Measurements from ENCODE around the gene KNTC1.
"Not testable (repeated sequence)": the region's sequence is repeated elsewhere in the genome, so short reads cannot be mapped to it uniquely, and the experiment has no call there.

Gene KNTC1

DNA sequence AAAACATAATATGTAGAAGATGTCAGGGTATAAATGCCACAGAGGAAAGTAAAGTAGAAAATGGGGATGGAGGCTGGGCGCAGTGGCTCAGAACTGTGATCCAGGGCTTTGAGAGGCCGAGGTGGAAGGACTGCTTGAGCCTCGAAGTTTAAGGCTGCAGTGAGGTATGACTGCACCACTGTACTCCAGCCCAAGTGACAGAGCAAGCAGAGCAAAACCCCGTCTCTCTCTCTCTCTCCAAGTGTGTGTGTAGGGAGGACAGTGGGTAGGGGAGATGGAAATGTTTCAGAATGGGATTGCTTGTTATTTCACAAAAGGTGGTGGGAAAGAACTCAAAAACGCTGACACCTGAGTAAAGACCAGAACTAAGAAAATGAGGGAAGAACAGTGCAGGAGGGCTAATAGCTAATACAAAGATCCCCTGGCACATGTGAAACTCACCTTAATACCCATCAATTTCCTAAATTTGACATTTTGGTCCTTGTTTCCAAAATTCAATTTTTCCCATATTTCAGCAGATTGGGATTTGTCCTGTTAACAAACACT lies 20.6 kb upstream of the KNTC1 start:
- no peak for DNase-seq

DNA sequence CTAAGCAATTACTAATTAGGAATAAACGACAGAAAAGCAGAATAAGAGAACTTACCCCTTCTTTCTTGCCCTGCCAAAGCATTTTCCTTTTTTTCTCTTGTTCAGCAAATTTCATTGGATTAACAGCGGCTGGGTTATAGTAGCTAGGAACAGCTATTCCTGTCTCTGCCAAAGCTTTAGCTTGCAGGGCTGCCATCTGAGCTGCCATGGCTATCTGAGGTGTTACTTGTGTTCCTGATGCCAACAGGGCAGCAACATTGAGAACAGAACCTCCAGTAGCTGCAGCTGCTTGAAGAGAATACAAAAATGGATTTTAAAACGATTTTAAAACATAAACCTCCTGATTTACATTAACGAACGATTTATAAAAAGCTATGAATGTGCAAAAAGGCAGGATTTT lies 18.9 kb upstream of the KNTC1 start:
- DNase-seq = no peak

DNA sequence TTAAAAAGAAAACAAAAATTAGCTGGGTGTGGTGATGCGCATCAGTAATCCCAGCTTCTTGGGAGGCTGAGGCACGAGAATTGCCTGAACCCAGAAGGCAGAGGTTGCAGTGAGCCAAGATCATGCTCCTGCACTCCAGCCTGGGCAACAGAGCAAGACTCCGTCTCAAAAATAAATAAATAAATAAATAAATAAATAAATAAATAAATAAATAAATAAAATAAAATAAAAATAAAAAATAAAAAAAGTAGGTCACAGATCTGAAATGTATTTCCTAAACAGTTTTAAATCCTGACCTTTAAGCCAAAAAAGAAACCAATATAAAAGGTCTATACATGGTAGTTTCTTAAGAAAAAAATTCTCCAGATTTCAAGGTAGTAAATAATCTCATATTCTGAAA lies 14.0 kb upstream of the KNTC1 start:
- DNase-seq = not testable (repeated sequence)

DNA sequence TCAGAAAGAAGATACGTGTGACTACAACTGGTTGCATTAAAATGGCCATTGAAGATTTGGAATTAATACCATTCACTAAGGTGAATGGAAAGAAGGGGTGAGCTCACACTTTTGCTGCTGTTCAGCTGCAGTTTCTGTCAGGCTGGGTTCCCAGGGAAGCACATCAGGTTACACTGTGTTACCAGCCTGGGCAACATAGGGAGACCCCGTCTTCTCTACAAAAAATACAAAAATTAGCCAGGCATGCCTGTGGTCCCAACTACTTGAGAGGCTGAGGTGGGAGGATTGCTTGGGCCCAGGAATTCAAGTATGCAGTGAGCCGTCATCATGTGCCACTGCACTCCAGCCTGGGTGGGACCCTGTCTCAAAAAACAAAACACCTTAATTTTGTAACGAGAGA lies 13.4 kb upstream of the KNTC1 start:
- no peak for DNase-seq

DNA sequence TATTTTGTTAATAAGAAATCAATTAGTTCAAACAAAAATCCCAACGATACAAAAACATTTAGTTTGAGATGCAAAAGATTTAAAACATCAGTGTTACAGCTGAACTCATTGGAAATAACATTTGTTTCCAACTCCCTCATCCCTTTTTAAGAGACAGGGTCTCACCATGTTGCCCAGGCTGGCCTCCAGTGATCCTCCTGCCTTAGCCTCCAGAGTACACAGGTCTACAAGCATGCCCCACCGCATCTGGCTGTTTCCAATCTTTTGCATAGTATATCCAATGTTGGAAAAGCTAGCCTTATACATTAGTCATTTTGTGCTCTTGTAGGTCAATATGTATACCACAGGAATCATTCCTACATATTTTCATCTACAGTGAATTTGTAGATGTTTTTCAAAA lies 11.8 kb upstream of the KNTC1 start:
- DNase-seq = no peak

DNA sequence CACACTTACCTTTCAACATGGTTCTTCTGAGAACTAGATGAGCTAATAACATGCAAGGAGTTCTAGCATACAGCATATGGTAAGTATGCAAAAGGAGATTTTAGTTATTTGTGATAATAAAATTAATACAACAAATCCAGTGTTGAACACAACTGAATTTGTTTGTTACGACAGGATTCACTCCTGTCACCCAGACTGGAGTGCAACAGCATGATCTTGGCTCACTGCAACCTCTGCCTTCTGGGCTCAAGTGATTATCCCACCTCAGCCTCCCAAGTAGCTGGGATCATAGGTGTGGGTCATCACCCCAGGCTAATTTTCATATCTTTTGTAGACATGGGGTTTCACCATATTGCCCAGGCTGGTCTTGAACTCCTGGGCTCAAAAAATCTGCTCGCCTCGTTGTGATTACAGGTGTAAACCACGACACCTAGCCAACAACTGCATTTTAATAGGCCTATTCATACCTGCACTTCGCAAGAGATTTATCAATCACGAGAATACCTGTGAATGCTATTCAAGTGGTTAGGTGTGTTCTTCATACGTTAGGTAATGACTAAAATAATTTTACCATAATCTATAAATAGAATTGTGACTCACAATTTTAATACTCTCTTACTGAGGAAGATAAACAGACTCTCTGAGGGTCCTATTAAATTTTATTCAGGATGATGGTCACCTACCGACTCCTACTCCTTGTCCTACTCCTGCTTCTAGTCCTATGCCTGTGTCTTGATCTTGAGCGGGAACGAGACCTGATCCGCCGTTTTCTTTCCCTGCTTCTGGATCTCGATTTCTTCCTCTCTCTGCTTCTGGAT lies 10.3 kb upstream of the KNTC1 start:
- no peak for DNase-seq

DNA sequence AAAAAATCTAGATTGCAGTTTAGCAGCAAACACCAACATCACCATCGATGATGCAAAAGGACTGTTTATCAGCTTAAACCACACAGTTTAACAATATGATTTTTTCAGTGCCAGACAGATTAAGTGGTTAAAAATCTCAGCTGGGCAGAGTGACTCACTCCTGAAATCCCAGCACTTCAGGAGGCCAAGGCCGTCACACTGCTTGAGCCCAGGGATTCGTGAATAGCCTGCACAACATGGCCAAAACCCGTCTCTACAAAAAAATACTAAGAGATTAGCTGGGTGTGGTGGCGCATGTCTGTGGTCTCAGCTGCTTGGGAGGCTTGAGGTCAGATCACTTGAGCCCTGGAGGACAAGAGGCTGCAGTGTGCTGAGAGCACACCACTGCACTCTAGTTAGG lies 9.2 kb upstream of the KNTC1 start:
- DNase-seq = no peak

DNA sequence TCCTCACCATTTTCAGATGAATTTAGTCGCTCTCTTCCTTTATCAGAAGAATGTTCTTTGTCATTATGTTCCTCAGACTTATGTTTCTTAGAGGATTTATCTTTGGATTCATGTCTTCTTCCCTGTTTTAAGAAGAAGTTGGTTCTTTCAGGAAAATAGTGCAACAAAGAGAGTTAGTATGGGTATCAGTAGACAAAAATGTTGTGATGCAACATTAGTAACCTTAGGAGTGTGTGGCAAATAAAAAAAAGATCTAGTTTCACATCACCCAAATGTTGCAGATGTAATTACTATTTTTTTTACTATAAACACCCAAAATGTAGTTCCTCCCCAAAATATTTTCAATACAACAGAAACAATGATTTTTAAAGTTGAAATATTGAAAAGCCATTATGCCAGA lies 8.1 kb upstream of the KNTC1 start:
- DNase-seq = no peak

DNA sequence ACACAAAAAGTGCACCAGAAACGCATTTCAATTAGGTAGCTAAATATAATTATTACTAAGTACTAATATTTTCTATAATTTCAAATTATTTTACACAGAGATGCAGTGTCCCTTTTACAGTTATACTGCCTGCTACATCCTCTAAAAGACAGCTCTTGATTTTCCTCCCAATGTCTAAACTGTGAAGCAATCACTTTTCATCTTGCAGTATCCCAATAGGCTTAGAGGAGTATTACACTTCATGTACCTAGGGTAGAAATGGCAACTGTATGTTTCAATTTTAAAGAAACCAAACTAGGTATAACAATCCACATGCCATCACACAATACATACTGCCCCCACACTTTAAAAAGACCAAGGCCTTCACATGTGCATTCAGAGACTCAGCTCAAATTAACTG lies 7.6 kb upstream of the KNTC1 start:
- DNase-seq = no peak

DNA sequence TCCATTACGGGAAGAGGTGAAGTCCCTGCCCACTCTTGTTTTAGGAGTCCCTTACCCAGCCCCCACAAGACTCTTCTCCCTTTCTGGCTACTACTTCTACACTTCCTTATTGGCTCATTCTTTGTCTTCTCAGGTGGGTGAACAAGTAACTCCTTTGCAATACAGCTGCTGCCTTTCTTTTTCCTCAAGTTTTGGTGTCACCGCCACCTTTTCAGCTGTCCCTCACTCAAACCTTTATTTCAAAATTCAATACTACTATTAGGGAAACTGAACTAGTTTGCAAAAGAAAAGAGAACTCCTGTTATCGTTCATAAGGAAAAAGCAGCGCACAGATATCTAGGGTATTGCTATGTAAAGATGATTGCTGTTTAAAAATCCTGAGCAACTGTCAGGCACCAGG lies 6.4 kb upstream of the KNTC1 start:
- no peak for DNase-seq

DNA sequence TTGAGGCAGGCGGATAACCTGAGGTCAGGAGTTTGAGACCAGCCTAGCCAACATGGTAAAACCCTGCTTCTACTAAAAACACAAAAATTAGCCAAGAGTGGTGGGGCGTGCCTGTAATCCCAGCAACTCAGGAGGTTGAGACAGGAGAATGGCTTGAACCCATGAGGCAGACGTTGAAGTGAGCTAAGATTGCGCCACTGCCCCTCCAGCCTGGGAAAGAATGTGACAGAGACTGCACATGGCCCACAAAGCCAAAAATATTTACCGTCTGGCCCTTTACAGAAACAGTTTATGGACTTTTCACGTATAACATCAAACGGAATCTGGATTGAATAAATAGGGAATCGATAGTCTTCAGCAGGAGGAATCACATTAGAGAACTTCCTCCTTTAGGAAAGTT lies 3.8 kb upstream of the KNTC1 start:
- DNase-seq = no peak

DNA sequence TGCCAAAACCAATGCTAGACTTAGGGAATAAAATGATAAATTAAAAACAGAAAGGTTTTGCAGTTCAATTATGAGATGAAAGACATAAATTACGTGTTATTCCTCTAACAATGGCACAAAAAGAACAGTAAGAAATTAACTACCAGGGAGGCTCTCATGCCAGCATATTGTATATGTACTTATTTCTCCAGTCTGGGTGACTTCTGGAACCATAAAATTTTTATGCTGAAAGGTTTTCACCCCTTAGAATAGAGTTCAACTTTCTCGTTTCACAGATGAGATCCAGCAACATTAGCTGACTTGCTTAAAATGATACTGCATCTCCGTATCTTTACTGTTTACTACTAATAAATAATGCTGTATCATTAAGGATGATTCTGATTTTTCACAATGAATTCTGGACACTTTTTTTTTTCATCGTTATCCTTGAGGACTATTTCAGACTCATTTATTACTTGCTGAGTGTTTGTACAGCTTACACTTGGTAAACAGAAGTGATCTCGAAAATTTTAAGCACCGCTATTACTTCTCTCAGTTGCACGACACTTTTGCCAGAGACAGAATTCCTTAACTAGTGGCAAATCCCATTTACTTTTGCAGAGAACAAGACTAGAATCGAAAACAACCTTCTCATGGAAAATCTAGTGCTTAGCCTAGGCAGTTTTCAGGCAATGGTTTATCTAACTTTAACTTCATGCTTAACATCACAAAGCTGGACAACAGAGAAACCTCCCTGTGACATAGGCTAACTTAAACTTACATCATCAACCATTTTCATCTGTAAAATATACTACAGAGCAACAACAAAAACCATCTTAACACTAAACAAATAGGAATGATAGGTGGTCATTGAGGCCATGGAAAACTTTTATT lies 3.0 kb upstream of the KNTC1 start:
- no peak for DNase-seq

DNA sequence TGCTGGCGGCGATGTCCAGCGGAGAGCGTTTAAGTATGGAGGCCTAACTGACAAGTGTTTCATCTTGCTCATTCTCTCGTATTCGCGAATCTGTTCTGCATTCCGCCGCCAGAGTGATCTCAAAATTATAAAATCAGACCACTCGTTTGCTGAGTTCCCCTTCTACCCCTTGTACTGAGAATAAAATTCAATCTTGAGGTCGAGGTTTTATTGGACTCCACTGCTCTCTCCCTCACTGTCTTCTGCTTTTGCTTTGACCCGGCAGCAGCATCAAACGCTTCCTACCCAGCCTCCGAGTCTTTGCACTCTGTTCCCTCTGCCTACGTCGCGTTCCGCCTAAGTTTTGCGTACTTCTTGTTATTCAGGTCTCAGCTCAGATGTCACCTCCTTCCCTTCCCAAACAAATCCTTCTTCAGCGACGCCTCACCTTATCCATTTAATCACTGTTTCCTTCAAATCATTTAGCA lies 462 bp downstream of the KNTC1 start:
- DNase-seq = peak in 1 of 2 experiments; percentile 5

DNA sequence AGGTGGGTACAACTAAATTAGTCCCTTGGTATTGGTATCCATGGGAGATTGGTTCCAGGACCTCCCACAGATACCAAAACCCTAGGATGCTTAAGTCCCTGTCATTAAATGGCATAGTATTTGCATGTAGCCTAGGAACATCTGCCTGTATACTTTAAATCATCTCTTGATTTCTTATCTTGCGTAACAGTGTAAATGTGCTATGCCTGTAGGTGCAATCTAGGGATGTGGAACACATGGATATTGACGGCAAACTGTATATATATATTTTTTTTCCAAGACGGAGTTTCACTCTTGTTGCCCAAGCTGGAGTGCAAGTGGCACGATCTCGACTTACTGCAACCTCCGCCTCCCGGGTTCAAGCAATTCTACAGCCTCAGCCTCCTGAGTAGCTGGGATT lies 1.5 kb downstream of the KNTC1 start:
- no peak for DNase-seq

DNA sequence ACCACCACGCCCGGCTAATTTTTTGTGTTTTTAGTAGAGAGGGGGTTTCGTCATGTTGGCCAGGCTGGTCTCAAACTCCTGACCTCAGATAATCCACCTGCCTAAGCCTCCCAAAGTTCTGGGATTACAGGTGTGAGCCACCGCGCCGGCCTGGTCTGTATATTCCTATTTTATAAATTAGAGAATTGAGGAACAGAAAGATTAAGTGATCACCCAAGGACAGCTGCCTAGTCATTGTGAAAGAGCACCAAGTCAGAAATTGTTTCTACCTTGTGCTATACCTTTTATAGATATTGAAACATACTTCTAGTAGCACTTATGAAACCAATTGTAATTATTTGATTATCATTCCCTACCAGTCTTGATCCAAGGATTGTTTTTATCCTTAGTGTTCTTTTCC lies 1.9 kb downstream of the KNTC1 start:
- DNase-seq = no peak

DNA sequence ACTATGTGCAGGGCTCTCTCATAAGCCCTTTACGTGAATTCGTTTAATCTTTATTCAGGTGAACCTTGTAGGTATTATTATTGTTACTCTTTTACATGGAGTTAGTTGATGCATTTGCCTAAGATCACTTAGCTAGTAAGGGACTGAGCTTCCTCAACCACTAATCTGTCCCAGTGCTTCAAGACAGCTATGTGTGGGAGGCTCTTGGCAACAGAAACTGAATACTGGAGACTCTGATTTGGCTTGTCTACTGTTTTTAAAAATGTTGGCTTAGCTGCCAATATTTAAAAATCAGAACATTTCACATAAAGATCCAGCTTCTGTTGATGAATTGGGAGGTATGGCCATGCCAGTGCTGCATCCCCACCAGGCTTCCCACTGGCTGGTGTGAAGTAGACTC lies 6.8 kb downstream of the KNTC1 start:
- no peak for DNase-seq

DNA sequence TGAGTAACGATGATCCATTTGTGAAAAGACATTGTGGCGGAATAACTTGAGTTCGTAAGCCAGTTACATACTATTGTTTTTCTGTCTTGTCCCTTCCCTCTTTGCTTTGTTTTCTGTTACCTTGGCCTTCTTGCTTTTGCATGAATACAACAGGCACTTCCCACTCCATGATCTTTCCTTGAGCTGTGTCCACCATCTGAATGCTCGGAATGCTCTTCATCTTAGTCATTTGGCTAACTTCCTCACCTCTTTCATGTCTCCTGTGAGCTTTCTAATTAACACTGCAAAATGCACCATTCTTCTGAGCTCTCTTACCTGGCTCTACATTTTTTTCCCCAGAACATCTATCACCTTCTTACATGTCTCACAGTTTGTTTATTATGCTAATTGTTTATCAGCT lies 10.0 kb downstream of the KNTC1 start:
- no peak for DNase-seq

DNA sequence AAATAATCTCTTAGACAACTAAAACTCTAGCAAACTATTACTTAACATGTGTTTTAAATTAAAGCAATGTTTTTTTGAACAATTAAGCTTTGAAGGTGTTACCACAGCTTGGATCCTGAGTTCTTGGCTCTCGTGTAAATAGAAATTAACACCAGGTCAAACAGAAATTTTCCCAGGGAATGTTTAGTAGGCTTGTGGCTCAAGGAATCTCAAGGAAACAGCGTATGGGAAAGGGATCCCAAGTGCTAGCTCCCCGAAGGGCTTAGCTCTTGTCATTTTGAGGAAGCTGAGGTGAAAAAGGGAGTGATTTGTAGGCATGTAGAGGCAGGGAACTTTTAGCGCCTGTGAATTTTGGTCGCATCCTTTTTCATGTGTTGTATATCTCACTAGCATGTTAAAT lies 11.4 kb downstream of the KNTC1 start:
- DNase-seq = no peak

DNA sequence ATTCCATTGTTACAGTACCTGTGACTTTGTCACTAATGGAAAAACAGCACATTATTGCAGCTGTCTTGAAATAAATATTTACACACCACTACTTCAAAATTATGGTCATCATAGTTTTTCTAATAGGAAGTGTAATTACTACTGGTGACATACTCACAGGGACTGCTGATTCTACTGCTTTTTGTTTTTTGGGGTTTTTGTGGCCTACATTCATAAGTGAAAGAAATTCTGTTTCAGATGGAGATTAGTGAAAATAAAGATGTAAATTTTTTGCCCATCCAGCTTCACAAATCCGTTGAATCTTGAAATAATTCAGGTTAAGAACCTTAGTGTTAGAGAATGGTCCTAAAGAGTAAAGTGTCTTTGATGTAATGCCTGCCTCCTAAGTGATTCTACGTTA lies 17.5 kb downstream of the KNTC1 start:
- no peak for DNase-seq

DNA sequence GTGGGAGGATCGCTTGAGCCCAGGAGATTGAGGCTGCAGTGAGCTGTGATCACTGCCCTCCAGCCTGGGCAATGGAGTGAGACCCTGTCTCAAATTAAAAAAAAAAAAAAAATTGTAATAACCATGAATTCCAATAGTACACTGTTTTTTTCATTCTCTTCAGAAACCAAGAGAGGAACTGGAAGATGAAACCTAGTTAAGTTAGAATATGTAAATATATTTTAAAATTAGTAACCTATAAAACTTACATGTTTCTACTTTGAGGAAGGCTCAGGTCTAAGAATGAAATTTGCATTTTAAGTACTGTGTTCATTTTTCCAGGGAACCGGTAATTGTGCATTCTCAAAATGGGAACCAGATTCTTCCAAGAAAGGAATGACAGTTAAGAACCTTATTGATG lies 18.8 kb downstream of the KNTC1 start:
- no peak for DNase-seq

DNA sequence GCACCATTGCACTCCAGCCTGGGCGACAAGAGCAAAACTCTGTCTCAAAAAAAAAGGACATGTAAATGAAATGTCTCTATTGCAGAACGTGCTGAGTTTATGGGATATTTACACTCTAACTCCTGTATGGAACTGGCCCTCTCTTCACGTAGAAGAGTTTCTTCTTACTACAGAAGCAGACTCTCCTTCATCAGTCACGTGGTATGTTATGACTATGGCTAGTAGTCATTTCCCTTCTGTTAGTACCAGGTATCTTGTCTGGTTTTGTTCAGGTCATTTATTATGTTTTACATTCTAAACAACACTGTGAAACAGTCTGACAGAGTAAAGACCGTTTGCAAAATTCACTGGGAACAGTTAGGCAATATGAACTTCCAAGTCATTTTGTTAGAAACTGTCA lies 20.3 kb downstream of the KNTC1 start:
- DNase-seq = no peak

DNA sequence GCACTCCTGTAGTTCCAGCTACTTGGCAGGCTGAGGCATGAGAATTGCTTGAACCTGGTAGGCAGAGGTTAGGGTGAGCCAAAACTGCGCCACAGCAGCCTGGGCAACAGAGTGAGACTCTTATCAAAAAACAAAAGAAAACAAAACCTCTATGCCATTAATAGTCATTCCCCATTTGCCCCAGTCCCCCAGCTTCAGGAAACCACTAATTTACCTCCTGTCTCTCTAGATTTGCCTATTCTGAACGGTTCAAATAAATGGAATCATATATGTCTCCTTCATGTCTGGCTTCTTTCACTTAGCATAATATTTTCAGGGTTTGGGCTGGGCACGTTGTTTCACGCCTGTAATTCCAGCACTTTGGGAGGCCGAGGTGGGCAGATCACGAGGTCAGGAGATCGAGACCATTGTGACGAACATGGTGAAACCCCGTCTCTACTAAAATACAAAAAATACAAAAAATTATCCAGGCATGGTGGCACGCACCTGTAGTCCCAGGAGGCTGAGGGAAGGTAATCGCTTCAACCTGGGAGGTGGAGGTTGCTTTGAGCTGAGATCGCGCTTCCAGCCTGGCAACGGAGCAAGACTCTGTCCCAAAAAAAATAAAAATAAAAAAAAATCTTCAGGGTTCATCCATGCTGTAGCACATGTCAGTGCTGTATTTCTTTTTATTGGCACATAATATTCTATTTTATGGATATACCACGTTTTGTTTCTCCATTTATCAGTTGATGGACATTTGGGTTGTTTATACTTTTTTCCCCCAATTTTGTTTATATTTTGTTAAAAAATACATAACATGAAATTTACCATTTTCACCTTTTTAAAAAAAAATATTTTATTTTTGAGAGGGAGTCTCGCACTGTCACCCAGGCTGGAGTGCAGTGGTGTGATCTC lies 31.9 kb downstream of the KNTC1 start:
- DNase-seq = no peak

DNA sequence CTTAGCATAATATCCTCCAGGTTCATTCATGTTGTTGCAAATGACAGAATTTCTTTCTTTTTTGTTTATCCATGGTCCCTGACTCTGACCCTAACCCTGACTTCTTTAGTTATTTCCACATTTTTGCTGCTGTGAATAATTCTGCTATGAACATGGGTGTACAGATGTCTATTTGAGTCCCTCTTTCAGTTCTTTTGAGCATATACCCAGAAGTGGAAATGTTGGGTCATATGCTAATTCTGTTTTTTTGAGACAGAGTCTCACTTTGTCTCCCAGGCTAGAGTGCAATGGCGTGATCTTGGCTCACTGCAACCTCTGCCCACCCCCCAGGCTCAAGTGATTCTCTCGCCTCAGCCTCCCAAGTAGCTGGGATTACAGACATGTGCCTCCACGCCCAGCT lies 33.1 kb downstream of the KNTC1 start:
- no peak for DNase-seq

All from SHP77 (cell line).